ENCODE data around the gene PACSIN1. TPM values are rescaled to one million over a fixed set of nuclear protein-coding genes. Genes with fewer than 3 reads are reported as not detected.

Gene PACSIN1
- total RNA-seq, 3 donors from 2014 or later (not counting 1 experiment from before 2014, with no cell fraction given), result 2.2 to 6.6 (median 3.9) TPM

GRCh38 chr6:34511915-34512737 is 46.2 kb downstream of the PACSIN1 start:
- Histone ChIP-seq H3K9me3 (ENCODE audit: control insufficient read depth, insufficient read depth, low read length) (no peaks in the 10 kb centered on the region), H3K4me1 (ENCODE audit: control insufficient read depth, insufficient read depth, low read length) (no peaks in the 10 kb centered on the region), H3K36me3 (ENCODE audit: control insufficient read depth, insufficient read depth, low read length) (no peaks in the 10 kb centered on the region), H3K27ac (ENCODE audit: low read length) (no peak overlapping the region), H3K4me3 (ENCODE audit: low read length) (no peak overlapping the region), H3K27me3 (ENCODE audit: control insufficient read depth, insufficient read depth, low read length) (no peaks in the 10 kb centered on the region)
- Mint-ChIP-seq H3K9me3 (peaks cover 2 to 6% of the 10 kb centered on the region in 2 donors), H3K27ac (no peak overlapping the region), H3K27me3 (ENCODE audit: low read depth in 2 of 2) (peaks cover 11 to 20% of the 10 kb centered on the region in 2 donors), H3K4me1 (no peaks in the 10 kb centered on the region), H3K4me3 (no peak overlapping the region), H3K36me3 (no peaks in the 10 kb centered on the region)
- no peak for DNase-seq
- no peak for TF ChIP-seq CTCF (IDR thresholded peaks at IDR 0.05)
- WGBS (ENCODE audit: insufficient coverage), result 82% methylated on average over 12 of the region's 12 CpGs
- ATAC-seq, result no peak
- intact Hi-C loops (cut with micrococcal nuclease), result no loop called here

- Histone ChIP-seq H3K27ac (ENCODE audit: low read length) (no peak overlapping the region), H3K36me3 (ENCODE audit: control insufficient read depth, insufficient read depth, low read length) (no peaks in the 10 kb centered on the region), H3K4me3 (ENCODE audit: low read length) (no peak overlapping the region), H3K27me3 (ENCODE audit: control insufficient read depth, insufficient read depth, low read length) (no peaks in the 10 kb centered on the region), H3K9me3 (ENCODE audit: control insufficient read depth, insufficient read depth, low read length) (no peaks in the 10 kb centered on the region), H3K4me1 (ENCODE audit: control insufficient read depth, insufficient read depth, low read length) (no peaks in the 10 kb centered on the region)
- H3K4me1 Mint-ChIP-seq, result no peaks in the 10 kb centered on the region
- H3K27me3 Mint-ChIP-seq (ENCODE audit: low read depth in 2 of 2), result peaks cover 11 to 20% of the 10 kb centered on the region in 2 donors
- intact Hi-C loops (cut with micrococcal nuclease), result no loop called here
- WGBS (ENCODE audit: insufficient coverage), result 93% methylated on average over 5 of the region's 5 CpGs
- DNase-seq (no peak), ATAC-seq (no peak)
- no peaks in the 10 kb centered on the region for H3K36me3 Mint-ChIP-seq
- H3K27ac Mint-ChIP-seq, result no peak overlapping the region
- H3K9me3 Mint-ChIP-seq, result peaks cover 2 to 6% of the 10 kb centered on the region in 2 donors
- no peak overlapping the region for H3K4me3 Mint-ChIP-seq
- TF ChIP-seq CTCF (IDR thresholded peaks at IDR 0.05), result no peak
Observed at GRCh38 chr6:34512738-34513115, 46.9 kb downstream of the PACSIN1 start.

- intact Hi-C loops (cut with micrococcal nuclease), result no loop called here
- Mint-ChIP-seq H3K4me3 (no peak overlapping the region), H3K27me3 (ENCODE audit: low read depth in 2 of 2) (peaks cover 11 to 20% of the 10 kb centered on the region in 2 donors), H3K4me1 (no peaks in the 10 kb centered on the region), H3K27ac (no peak overlapping the region), H3K36me3 (no peaks in the 10 kb centered on the region), H3K9me3 (peaks cover 2 to 6% of the 10 kb centered on the region in 2 donors)
- Histone ChIP-seq H3K9me3 (ENCODE audit: control insufficient read depth, insufficient read depth, low read length) (no peaks in the 10 kb centered on the region), H3K27ac (ENCODE audit: low read length) (no peak overlapping the region), H3K4me1 (ENCODE audit: control insufficient read depth, insufficient read depth, low read length) (peaks cover 5% of the 10 kb centered on the region), H3K4me3 (ENCODE audit: low read length) (no peak overlapping the region), H3K27me3 (ENCODE audit: control insufficient read depth, insufficient read depth, low read length) (no peaks in the 10 kb centered on the region), H3K36me3 (ENCODE audit: control insufficient read depth, insufficient read depth, low read length) (no peaks in the 10 kb centered on the region)
- ATAC-seq, result no peak
- TF ChIP-seq CTCF (IDR thresholded peaks at IDR 0.05), result no peak
- DNase-seq, result no peak
- 95% methylated on average over 4 of the region's 4 CpGs for WGBS (ENCODE audit: insufficient coverage)
Observed at GRCh38 chr6:34513646-34514045, 47.8 kb downstream of the PACSIN1 start.
